Upper lobe of left lung (tissue), 4 donors: Measurements from ENCODE around the gene MLNR.

ENCODE experiments used
- EP300 ChIP-seq, 4 donors: sonication (generic); formaldehyde crosslinking; IDR thresholded peaks; one replicate each; pipeline ENCODE4 v1.5.1; 2017; ENCODE audit warnings: antibody characterized with exemption in 4 of 4, control low read depth in 2 of 4
- POLR2A ChIP-seq, 4 donors: fragments of 450-650 bp; IDR thresholded peaks; one replicate each; pipeline ENCODE4 v1.5.1; 2016 to 2017; ENCODE audit warnings: antibody characterized with exemption in 4 of 4, mild to moderate bottlenecking in 2 of 4
- POLR2AphosphoS5 ChIP-seq, 2 donors: sonication (generic); formaldehyde crosslinking; IDR thresholded peaks; one replicate each; pipeline ENCODE4 v1.5.1; 2017; ENCODE audit warnings: antibody characterized with exemption in 2 of 2
- TF ChIP-seq, protein P1 (sequence below), 6 experiments: fragments of 450-650 bp in 4 of 6; fragments of 200-600 bp in 2 of 6; sonication (generic) in 2 of 6; IDR thresholded peaks; one replicate each; pipeline ENCODE4 v1.5.1; 2016 to 2019; ENCODE audit warnings: antibody characterized with exemption in 6 of 6

DNA sequence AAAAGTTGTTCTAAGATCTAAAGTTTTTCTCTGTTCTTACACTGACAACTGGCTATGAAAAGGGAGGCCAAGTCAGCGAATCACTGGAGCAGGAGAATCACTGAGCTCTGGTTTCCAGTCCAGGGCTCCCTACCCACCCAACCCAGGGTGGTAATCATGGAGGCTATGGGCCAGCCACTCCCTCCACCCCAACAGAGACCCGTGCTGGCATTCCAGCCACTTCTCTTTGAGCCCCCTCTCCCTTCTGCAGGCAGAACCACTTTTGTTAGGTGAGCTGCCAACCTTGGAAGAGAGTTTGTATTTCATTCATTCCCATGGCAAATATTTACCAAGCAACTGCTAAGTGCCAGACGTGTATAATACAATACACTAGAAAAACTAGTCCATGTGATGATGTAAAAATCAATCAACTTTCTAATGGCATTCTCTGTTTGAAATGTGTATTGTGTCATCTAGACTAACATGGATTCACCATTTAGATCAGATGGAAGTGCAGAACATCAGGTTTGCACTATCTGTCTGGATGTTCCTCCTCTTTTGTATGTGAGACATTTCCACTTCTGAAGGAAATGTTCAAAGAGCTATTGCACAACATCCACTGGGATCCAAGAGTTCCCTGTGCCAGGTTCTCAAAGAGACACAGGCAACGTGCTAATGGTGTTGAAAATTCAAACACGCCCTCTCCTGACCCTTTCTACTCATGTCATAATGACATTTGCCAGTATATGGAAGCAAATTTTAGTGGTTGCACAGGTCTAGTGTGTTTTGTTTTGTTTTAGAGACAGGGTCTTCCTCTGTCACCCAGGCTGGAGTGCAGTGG lies 5.3 kb downstream of the MLNR start:
- TF ChIP-seq, protein P1, sequence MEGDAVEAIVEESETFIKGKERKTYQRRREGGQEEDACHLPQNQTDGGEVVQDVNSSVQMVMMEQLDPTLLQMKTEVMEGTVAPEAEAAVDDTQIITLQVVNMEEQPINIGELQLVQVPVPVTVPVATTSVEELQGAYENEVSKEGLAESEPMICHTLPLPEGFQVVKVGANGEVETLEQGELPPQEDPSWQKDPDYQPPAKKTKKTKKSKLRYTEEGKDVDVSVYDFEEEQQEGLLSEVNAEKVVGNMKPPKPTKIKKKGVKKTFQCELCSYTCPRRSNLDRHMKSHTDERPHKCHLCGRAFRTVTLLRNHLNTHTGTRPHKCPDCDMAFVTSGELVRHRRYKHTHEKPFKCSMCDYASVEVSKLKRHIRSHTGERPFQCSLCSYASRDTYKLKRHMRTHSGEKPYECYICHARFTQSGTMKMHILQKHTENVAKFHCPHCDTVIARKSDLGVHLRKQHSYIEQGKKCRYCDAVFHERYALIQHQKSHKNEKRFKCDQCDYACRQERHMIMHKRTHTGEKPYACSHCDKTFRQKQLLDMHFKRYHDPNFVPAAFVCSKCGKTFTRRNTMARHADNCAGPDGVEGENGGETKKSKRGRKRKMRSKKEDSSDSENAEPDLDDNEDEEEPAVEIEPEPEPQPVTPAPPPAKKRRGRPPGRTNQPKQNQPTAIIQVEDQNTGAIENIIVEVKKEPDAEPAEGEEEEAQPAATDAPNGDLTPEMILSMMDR (IDR thresholded peaks at IDR 0.05), result peak in 1 of 6 experiments; percentile 14
- no peak for TF ChIP-seq POLR2A (IDR thresholded peaks at IDR 0.05)
- TF ChIP-seq POLR2AphosphoS5 (IDR thresholded peaks at IDR 0.05), result no peak
- TF ChIP-seq EP300 (IDR thresholded peaks at IDR 0.05), result no peak
